Measurements from ENCODE around the gene RGS7BP. TPM values are rescaled to one million over a fixed set of nuclear protein-coding genes. Genes with fewer than 3 reads are reported as not detected.
"Not testable (repeated sequence)": the region's sequence is repeated elsewhere in the genome, so short reads cannot be mapped to it uniquely, and the experiment has no call there.

The RGS7BP gene
- total and polyA plus RNA-seq, 2 donors = 2.3 to 4.3 TPM

- Histone ChIP-seq H3K36me3 (ENCODE audit: insufficient read depth) (no peaks in the 10 kb centered on the region), H3K27ac (ENCODE audit: low read depth) (no peak overlapping the region), H3K4me1 (ENCODE audit: insufficient read depth) (no peaks in the 10 kb centered on the region), H3K4me3 (ENCODE audit: low read depth, low read length) (no peak overlapping the region)
- WGBS = 85% methylated on average over 4 of the region's 4 CpGs
- no peak for DNase-seq (ENCODE audit: extremely low spot score)
Measured at GRCh38 chr5:64516216-64516615, 10.4 kb downstream of the RGS7BP start.

- DNase-seq (ENCODE audit: extremely low spot score) = no peak
- no peaks in the 10 kb centered on the region for H3K36me3 ChIP-seq (ENCODE audit: insufficient read depth)
- no peak overlapping the region for H3K4me3 ChIP-seq (ENCODE audit: low read depth, low read length)
- H3K27ac ChIP-seq (ENCODE audit: low read depth) = no peak overlapping the region
- no peaks in the 10 kb centered on the region for H3K4me1 ChIP-seq (ENCODE audit: insufficient read depth)
- 95% methylated on average over 2 of the region's 2 CpGs for WGBS
Measured at GRCh38 chr5:64518793-64519192, 13.0 kb downstream of the RGS7BP start.

DNA sequence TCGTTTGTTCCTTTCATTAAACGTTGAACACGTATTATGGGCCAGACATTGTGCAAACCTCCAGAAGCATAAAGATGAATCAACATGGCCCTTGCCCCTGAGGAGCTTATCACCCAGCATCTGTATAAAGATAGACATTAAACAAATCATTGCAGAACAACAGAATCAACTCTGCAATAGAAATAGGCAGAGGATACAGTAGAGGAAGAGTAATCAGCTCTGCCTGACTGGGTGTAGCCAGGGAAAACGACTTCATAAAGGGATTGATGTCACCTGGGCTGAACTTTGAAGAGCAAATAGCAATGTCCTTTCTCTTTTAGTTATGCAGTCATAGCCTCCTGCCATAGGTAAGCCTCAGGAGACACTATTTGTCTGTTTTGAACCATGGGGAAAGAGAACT is 13.4 kb downstream of the RGS7BP start:
- H3K4me1 ChIP-seq (ENCODE audit: insufficient read depth) = no peaks in the 10 kb centered on the region
- H3K27ac ChIP-seq (ENCODE audit: low read depth) = no peak overlapping the region
- 80% methylated on average over 4 of the region's 4 CpGs for WGBS
- no peak for DNase-seq (ENCODE audit: extremely low spot score)
- no peak overlapping the region for H3K4me3 ChIP-seq (ENCODE audit: low read depth, low read length)
- no peaks in the 10 kb centered on the region for H3K36me3 ChIP-seq (ENCODE audit: insufficient read depth)

DNA sequence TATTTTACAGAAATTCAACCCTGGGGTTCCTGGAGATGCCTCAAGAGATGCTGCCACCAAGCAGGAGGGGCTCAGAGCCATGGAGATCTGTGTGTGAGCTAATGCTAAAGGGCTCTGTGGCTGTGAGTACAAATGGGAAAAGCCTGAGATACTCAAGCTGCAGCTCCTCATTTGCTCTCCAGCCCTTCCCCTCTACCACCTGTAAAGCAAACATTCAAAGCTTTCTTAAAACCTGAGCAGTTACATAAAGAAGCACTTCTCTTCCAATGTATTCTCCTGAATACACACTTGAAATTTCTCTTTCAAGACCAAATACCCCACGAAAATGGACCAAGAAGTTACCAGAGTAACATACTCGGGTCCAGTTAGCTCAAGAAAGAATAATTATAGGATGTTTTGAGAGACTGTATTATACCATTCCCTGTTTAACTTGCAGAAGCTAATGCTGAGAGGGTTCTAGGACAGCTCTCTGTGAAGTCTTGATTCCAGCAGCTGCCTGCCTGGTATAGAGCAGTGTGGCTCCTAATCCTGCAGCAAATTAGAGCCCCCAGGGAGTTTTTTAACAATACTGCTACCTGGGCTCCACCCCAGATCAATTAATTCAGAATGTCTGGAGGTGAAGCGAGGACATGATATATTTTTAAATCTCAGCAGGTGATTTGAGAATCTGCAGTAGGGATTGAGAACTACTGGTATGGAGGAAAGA is 21.1 kb downstream of the RGS7BP start:
- Histone ChIP-seq H3K4me3 (ENCODE audit: low read depth, low read length) (no peak overlapping the region), H3K4me1 (ENCODE audit: insufficient read depth) (no peaks in the 10 kb centered on the region), H3K36me3 (ENCODE audit: insufficient read depth) (no peaks in the 10 kb centered on the region), H3K27ac (ENCODE audit: low read depth) (no peak overlapping the region)
- no peak for DNase-seq (ENCODE audit: extremely low spot score)
- 86% methylated on average over 3 of the region's 3 CpGs for WGBS

DNA sequence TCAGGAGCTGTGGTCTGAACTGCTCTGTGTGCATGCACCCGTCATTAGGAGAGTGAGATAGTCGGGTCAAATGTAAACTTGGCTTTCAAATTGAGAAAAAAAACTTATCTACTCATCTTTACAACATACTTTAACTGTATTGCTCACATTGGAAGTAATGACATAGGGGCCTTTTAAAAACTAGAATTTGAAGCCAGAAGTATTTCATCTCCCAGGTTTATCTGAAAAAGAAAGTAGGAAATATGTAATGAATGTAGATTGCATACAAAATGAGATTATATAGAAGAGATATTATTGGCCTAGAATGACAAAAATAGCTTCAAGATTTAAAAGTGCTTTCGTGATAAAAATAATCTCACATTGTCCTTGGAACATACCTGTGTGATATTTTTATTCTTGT is 24.3 kb downstream of the RGS7BP start:
- Histone ChIP-seq H3K4me1 (ENCODE audit: insufficient read depth) (no peaks in the 10 kb centered on the region), H3K4me3 (ENCODE audit: low read depth, low read length) (no peak overlapping the region), H3K27ac (ENCODE audit: low read depth) (no peak overlapping the region), H3K36me3 (ENCODE audit: insufficient read depth) (no peaks in the 10 kb centered on the region)
- no peak for DNase-seq (ENCODE audit: extremely low spot score)
- 22% methylated on average over 3 of the region's 3 CpGs for WGBS

- Histone ChIP-seq H3K4me1 (ENCODE audit: insufficient read depth) (no peaks in the 10 kb centered on the region), H3K4me3 (ENCODE audit: low read depth, low read length) (no peak overlapping the region), H3K36me3 (ENCODE audit: insufficient read depth) (no peaks in the 10 kb centered on the region), H3K27ac (ENCODE audit: low read depth) (no peak overlapping the region)
- 23% methylated on average over 2 of the region's 2 CpGs for WGBS
- no peak for DNase-seq (ENCODE audit: extremely low spot score)
Measured at GRCh38 chr5:64532212-64532611, 26.4 kb downstream of the RGS7BP start.

- H3K27ac ChIP-seq (ENCODE audit: low read depth) = no peak overlapping the region
- 87% methylated on average over 2 of the region's 2 CpGs for WGBS
- DNase-seq (ENCODE audit: extremely low spot score) = no peak
Measured at GRCh38 chr5:64532657-64533056, 26.8 kb downstream of the RGS7BP start.

DNA sequence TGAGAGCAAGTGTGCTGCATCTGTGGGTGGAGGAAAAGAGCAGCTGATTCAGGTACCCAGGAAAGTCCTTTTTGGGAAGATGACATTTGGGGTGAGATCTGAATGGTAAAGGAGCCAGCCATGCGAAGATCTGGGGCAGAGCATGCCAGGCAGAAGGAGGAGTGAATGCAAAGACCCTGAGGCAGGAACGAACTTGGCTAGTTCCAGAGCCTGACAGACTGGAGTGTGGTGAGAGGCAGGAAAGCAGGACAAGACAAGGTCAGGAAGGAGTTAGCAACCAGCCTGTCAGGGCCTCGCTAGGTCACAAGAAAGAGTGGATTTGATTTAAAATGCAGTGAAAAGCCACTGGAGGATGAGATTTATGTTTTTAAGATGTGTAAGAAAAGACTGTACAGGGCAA is 28.2 kb downstream of the RGS7BP start:
- DNase-seq (ENCODE audit: extremely low spot score) = no peak
- Histone ChIP-seq H3K4me3 (ENCODE audit: low read depth, low read length) (no peak overlapping the region), H3K4me1 (ENCODE audit: insufficient read depth) (no peaks in the 10 kb centered on the region), H3K36me3 (ENCODE audit: insufficient read depth) (no peaks in the 10 kb centered on the region), H3K27ac (ENCODE audit: low read depth) (no peak overlapping the region)
- WGBS = 81% methylated on average over 3 of the region's 3 CpGs

More at GRCh38 chr5:64532657-64533056, 26.8 kb downstream of the RGS7BP start:
- H3K4me3 ChIP-seq (ENCODE audit: low read depth, low read length) = no peak overlapping the region
- H3K36me3 ChIP-seq (ENCODE audit: insufficient read depth) = no peaks in the 10 kb centered on the region
- no peaks in the 10 kb centered on the region for H3K4me1 ChIP-seq (ENCODE audit: insufficient read depth)

DNA sequence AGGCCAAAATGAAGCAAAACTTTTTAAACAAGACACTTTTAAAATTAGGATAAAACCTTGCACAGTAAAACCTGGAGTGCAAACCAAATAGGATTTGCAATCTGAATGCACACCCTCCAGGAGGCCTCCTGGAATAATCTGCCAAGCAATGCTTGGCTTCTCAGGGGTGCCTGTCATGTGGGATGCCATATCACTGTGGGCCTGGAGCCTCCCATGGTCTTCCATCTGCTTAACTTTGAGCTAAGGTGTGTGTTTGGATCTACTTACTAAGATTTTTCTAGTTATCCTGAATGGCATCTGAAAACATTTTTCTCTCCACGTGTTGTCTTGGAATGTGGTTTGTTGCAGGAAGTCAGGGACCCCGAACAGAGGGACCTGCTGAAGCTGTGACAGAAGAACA is 52.1 kb downstream of the RGS7BP start:
- DNase-seq (ENCODE audit: extremely low spot score) = no peak
- Histone ChIP-seq H3K27ac (ENCODE audit: low read depth) (no peak overlapping the region), H3K36me3 (ENCODE audit: insufficient read depth) (no peaks in the 10 kb centered on the region), H3K4me3 (ENCODE audit: low read depth, low read length) (no peak overlapping the region), H3K4me1 (ENCODE audit: insufficient read depth) (peaks cover 2% of the 10 kb centered on the region)
- WGBS = 76% methylated on average over 2 of the region's 2 CpGs

DNA sequence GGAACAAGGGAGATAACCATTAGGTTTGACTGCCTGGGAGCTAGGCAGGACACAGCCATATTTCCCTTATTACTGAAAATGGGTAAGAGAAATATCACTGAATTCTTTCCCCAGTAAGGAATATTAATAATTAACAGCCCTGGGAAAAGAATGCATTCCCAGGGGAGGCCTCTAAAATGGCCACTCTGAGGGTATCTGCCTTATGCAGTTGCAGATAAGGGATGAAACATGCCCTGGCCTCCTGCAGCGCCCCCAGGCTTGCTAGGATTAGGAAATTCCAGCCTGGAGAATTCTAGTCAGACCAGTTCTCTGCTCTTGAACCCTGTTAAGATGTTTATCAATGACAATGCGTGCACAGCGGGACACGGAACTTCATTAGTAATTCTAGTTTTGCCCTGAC is 52.8 kb downstream of the RGS7BP start:
- H3K36me3 ChIP-seq (ENCODE audit: insufficient read depth); H3K27ac ChIP-seq (ENCODE audit: low read depth); DNase-seq (ENCODE audit: extremely low spot score); H3K4me1 ChIP-seq (ENCODE audit: insufficient read depth); H3K4me3 ChIP-seq (ENCODE audit: low read depth, low read length): not testable (repeated sequence)
- WGBS = 91% methylated on average over 4 of the region's 4 CpGs

- WGBS = 75% methylated on average over 3 of the region's 3 CpGs
- Histone ChIP-seq H3K27ac (ENCODE audit: low read depth) (no peak overlapping the region), H3K4me3 (ENCODE audit: low read depth, low read length) (no peak overlapping the region), H3K4me1 (ENCODE audit: insufficient read depth) (peaks cover under 1% of the 10 kb centered on the region), H3K36me3 (ENCODE audit: insufficient read depth) (no peaks in the 10 kb centered on the region)
- no peak for DNase-seq (ENCODE audit: extremely low spot score)
Measured at GRCh38 chr5:64566310-64566916, 60.6 kb downstream of the RGS7BP start.

DNA sequence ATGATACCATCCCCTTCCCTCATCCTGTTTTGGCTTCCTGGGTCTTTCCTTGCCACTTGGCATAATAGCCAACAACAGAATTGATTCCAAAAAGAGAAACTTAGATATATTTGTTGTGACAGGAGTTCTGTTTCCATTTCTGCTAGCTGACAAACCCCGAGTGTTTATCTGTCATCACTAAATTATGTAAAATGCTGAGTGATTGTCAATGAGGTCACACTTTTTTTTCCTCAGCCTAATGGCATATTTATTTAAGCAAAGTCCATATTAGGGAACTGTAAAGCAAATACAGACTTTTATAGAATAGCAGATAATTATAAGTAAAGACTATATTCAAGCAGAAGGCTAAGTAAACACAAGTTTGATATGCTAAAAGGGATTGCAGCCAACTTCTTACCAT is 64.0 kb downstream of the RGS7BP start:
- 47% methylated on average over 1 of the region's 1 CpG for WGBS

GRCh38 chr5:64570395-64570996 is 64.7 kb downstream of the RGS7BP start:
- 78% methylated on average over 2 of the region's 2 CpGs for WGBS
- no peaks in the 10 kb centered on the region for H3K4me1 ChIP-seq (ENCODE audit: insufficient read depth)
- DNase-seq (ENCODE audit: extremely low spot score) = no peak
- H3K4me3 ChIP-seq (ENCODE audit: low read depth, low read length) = no peak overlapping the region
- no peaks in the 10 kb centered on the region for H3K36me3 ChIP-seq (ENCODE audit: insufficient read depth)
- H3K27ac ChIP-seq (ENCODE audit: low read depth) = no peak overlapping the region

More for the DNA sequence above, 64.0 kb downstream of the RGS7BP start:
- no peak for DNase-seq (ENCODE audit: extremely low spot score)
- Histone ChIP-seq H3K4me3 (ENCODE audit: low read depth, low read length) (no peak overlapping the region), H3K4me1 (ENCODE audit: insufficient read depth) (no peaks in the 10 kb centered on the region), H3K36me3 (ENCODE audit: insufficient read depth) (no peaks in the 10 kb centered on the region), H3K27ac (ENCODE audit: low read depth) (no peak overlapping the region)

DNA sequence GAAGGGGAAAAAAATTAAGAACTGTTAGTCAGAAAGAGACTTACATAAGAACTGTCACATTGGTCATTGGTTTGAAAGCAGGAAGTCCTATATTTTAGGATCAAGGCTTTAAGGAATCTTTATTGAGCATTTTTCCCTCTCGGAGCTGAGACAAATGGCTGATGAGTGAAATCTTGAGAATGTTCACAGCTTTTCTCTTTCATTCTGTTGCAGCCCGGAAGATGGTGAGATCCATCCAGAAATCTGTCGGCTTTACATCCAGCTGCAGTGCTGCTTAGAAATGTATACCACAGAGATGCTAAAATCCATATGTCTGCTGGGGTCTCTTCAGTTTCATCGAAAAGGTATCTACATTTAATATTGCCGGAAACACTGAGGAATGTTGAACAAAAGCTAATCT is 69.7 kb downstream of the RGS7BP start:
- DNase-seq (ENCODE audit: extremely low spot score) = no peak
- H3K36me3 ChIP-seq (ENCODE audit: insufficient read depth) = no peaks in the 10 kb centered on the region
- H3K27ac ChIP-seq (ENCODE audit: low read depth) = no peak overlapping the region
- H3K4me3 ChIP-seq (ENCODE audit: low read depth, low read length) = no peak overlapping the region
- 67% methylated on average over 5 of the region's 5 CpGs for WGBS
- no peaks in the 10 kb centered on the region for H3K4me1 ChIP-seq (ENCODE audit: insufficient read depth)

All from urinary bladder (tissue), 4 donors.